GM10266 (cell line): Measurements from ENCODE around the gene CLEC9A.

ENCODE experiments used
- DNase-seq: peaks from one replicate; pipeline ENCODE4 v3.0.0; 2012; ENCODE audit errors: extremely low spot score
- CTCF ChIP-seq: IDR thresholded peaks from 2 replicates; pipeline ENCODE4 v1.5.1; 2012; ENCODE audit warnings: mild to moderate bottlenecking, low read depth; ENCODE audit not compliant: control insufficient read depth, insufficient read depth; ENCODE audit errors: missing control alignments

Gene CLEC9A

DNA sequence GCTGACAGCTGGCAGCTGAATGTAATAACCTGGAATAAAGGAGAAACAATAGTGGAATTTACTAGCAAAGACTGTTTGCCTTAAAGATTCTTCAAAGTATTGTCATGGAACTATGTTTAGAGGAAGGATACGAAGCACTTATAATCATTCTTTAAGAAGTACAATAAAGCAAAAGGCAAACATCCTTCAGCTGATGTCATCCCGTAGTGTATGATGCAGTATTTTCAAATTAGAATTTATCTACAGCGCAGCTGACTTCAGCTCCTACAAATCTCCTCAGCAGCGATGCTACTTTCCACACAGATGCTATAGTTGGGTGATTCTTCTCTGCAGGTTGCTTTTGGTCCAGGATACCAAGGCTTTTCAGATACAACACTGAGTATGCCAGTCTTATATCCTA lies 36.8 kb downstream of the CLEC9A start:
- DNase-seq: no peak
- TF ChIP-seq CTCF: no peak

DNA sequence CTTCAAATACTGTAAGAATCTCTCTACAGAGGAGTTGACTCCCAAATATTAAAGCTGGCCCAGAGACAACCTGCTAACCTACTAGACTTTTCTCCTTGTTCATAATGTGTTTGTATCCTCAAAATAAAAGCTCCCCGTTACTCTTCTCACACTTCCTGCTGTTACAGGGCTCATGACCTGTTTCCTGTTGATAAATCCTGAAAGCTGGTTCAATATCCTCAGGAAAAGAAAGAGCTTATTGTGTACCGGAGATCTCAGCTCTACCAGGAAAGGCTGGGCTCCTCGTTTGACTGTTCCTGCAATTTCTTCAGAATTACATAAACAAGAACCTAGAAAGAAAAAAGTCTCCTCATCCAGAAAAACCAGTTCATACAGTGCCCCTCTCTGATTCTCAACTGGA lies 37.5 kb downstream of the CLEC9A start:
- TF ChIP-seq CTCF: no peak
- no peak for DNase-seq

GRCh38 chr12:10068644-10069043 lies 38.2 kb downstream of the CLEC9A start:
- no peak for DNase-seq
- TF ChIP-seq CTCF: no peak

GRCh38 chr12:10069099-10069498 lies 38.6 kb downstream of the CLEC9A start:
- no peak for DNase-seq
- no peak for TF ChIP-seq CTCF

DNA sequence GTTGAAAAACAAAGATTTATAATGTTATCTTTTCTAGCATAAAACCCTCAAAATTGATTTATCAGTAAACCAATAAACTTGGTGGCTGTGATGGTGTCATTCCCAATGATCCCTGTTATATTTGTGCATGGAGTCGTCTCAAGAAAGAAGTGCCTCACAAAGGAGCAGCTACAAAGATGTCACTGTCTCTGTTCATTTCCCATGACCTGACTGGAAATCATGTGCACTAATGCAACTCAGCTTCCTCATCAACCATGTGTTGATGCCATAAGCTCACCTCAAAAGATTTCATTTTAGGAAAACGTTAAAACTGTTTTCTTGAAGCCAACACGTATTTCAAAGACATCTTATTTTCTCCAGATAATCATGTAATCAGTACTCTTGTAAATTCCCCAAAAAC lies 39.5 kb downstream of the CLEC9A start:
- no peak for DNase-seq
- no peak for TF ChIP-seq CTCF

GRCh38 chr12:10070380-10070779 lies 39.9 kb downstream of the CLEC9A start:
- no peak for DNase-seq
- TF ChIP-seq CTCF: no peak

DNA sequence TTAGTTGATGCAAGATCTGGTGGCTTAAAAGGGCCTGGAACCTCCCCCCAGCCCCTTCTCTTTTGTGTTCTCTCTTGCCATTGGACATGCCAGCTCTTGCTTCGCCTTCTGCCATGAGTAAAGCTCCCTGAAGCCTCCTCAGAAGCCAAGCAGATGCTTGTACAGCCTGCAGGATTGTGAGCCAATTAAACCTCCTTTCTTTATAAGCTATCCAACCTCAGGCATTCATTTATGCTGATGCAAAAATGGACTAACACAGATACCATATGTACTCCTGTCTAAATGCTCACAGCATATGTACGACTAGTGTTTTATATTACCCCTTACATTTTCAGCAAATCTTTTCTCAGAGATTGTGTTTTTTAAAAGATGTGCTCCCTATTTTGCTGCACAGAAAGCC lies 41.6 kb downstream of the CLEC9A start:
- no peak for TF ChIP-seq CTCF
- DNase-seq: no peak
